HEK293 (cell line): ENCODE measurements around the gene ARHGAP8.
A peak's percentile ranks its signal among the peaks of the same experiment; 100 is the strongest.

Experiments
- CTCF ChIA-PET: fragments of 350-600 bp; formaldehyde crosslinking; extraction: SDS; loops from one replicate; lab custom pipeline; 2021; ENCODE audit warnings: antibody characterized with exemption; lab: Yijun Ruan, JAX
- POLR2A ChIA-PET: fragments of 300-600 bp; formaldehyde crosslinking; extraction: SDS; loops from one replicate; lab custom pipeline; 2020; ENCODE audit warnings: antibody characterized with exemption, inconsistent platforms; lab: Yijun Ruan, JAX
- H3K27ac ChIP-seq: fragments of 200-500 bp; sonication (Bioruptor generic); 2 replicates; pipeline ENCODE4 v1.5.1; 2014; ENCODE audit warnings: low read depth, low read length, control low read depth, inconsistent platforms; ENCODE audit errors: extremely low read depth
- H3K36me3 ChIP-seq, 2 experiments: fragments of 200-500 bp in 1 of 2; sonication (Bioruptor generic) in 1 of 2; 1 replicate in 1 of 2; 2 replicates in 1 of 2; pipeline ENCODE4 v1.5.1; 2014 to 2017; ENCODE audit warnings: inconsistent platforms in 2 of 2, low read length in 2 of 2; ENCODE audit not compliant: control insufficient read depth in 2 of 2, insufficient read depth in 1 of 2
- H3K4me1 ChIP-seq: fragments of 200-500 bp; sonication (Bioruptor generic); 2 replicates; pipeline ENCODE4 v1.5.1; 2014; ENCODE audit warnings: mild to moderate bottlenecking, low read length, inconsistent platforms; ENCODE audit not compliant: control insufficient read depth, insufficient read depth
- H3K4me3 ChIP-seq: 2 replicates; pipeline ENCODE4 v1.5.1; 2011; ENCODE audit warnings: low read depth, mild to moderate bottlenecking, control low read depth, low read length, moderate library complexity
- H3K9me3 ChIP-seq: fragments of 200-500 bp; sonication (Bioruptor generic); 2 replicates; pipeline ENCODE4 v1.5.1; 2014; ENCODE audit warnings: low read depth, low read length, inconsistent platforms; ENCODE audit not compliant: control insufficient read depth, insufficient read depth
- GFI1B ChIP-seq: fragments of 450-650 bp; formaldehyde crosslinking; IDR thresholded peaks from 2 replicates; pipeline ENCODE4 v1.5.1; 2016; ENCODE audit warnings: missing biosample characterization, missing genetic modification characterization
- KLF1 ChIP-seq: fragments of 450-650 bp; formaldehyde crosslinking; IDR thresholded peaks from 2 replicates; pipeline ENCODE4 v1.5.1; 2016; ENCODE audit warnings: missing biosample characterization, missing genetic modification characterization
- KLF10 ChIP-seq: fragments of 450-650 bp; IDR thresholded peaks from 2 replicates; pipeline ENCODE4 v1.5.1; 2018; ENCODE audit warnings: missing biosample characterization, mild to moderate bottlenecking, missing genetic modification characterization
- SALL2 ChIP-seq: fragments of 450-650 bp; formaldehyde crosslinking; IDR thresholded peaks from 2 replicates; pipeline ENCODE4 v1.5.0; 2017; ENCODE audit warnings: missing biosample characterization, mild to moderate bottlenecking, missing genetic modification characterization, borderline replicate concordance
- SCRT2 ChIP-seq: fragments of 450-650 bp; formaldehyde crosslinking; IDR thresholded peaks from 2 replicates; pipeline ENCODE4 v1.5.1; 2016; ENCODE audit warnings: missing biosample characterization, missing genetic modification characterization
- YY1 ChIP-seq: fragments of 450-650 bp; formaldehyde crosslinking; IDR thresholded peaks from 2 replicates; pipeline ENCODE4 v1.5.1; 2018; ENCODE audit warnings: missing biosample characterization, missing genetic modification characterization
- ZBTB8A ChIP-seq: fragments of 450-650 bp; formaldehyde crosslinking; IDR thresholded peaks from 2 replicates; pipeline ENCODE4 v1.5.1; 2016; ENCODE audit warnings: missing biosample characterization, missing genetic modification characterization
- ZNF157 ChIP-seq: fragments of 450-650 bp; formaldehyde crosslinking; IDR thresholded peaks from 2 replicates; pipeline ENCODE4 v1.5.1; 2016; ENCODE audit warnings: missing biosample characterization, missing genetic modification characterization
- ZNF214 ChIP-seq: fragments of 450-650 bp; formaldehyde crosslinking; IDR thresholded peaks from 2 replicates; pipeline ENCODE4 v1.5.1; 2017; ENCODE audit warnings: missing biosample characterization, mild to moderate bottlenecking, missing genetic modification characterization, borderline replicate concordance
- ZNF239 ChIP-seq: fragments of 450-650 bp; formaldehyde crosslinking; IDR thresholded peaks from 2 replicates; pipeline ENCODE4 v1.5.1; 2016; ENCODE audit warnings: missing biosample characterization, missing genetic modification characterization
- ZNF341 ChIP-seq: fragments of 450-650 bp; formaldehyde crosslinking; IDR thresholded peaks from 2 replicates; pipeline ENCODE4; 2016; ENCODE audit warnings: low read depth, missing biosample characterization, missing genetic modification characterization
- ZNF530 ChIP-seq: fragments of 450-650 bp; formaldehyde crosslinking; IDR thresholded peaks from 2 replicates; pipeline ENCODE4 v1.5.1; 2016; ENCODE audit warnings: low read depth, missing biosample characterization, missing genetic modification characterization
- ZNF558 ChIP-seq: fragments of 450-650 bp; formaldehyde crosslinking; IDR thresholded peaks from 2 replicates; pipeline ENCODE4 v1.5.1; 2016; ENCODE audit warnings: missing biosample characterization, missing genetic modification characterization
- ZNF596 ChIP-seq: fragments of 450-650 bp; IDR thresholded peaks from 2 replicates; pipeline ENCODE4 v1.5.0; 2018; ENCODE audit warnings: missing biosample characterization, mild to moderate bottlenecking, missing genetic modification characterization, moderate library complexity
- ZNF664 ChIP-seq: fragments of 450-650 bp; formaldehyde crosslinking; IDR thresholded peaks from 2 replicates; pipeline ENCODE4 v1.5.1; 2016; ENCODE audit warnings: missing biosample characterization, missing genetic modification characterization
- ZNF670 ChIP-seq: fragments of 450-650 bp; formaldehyde crosslinking; IDR thresholded peaks from 2 replicates; pipeline ENCODE4 v1.5.1; 2016; ENCODE audit warnings: missing biosample characterization, missing genetic modification characterization, low read depth
- ZXDB ChIP-seq: fragments of 450-650 bp; formaldehyde crosslinking; IDR thresholded peaks from 2 replicates; pipeline ENCODE4 v1.5.1; 2016; ENCODE audit warnings: missing biosample characterization, missing genetic modification characterization
- TF ChIP-seq, protein P1 (sequence below): fragments of 450-650 bp; formaldehyde crosslinking; IDR thresholded peaks from 2 replicates; pipeline ENCODE4 v1.5.1; 2017; ENCODE audit warnings: missing biosample characterization, missing genetic modification characterization
- TF ChIP-seq, protein P2 (sequence below): fragments of 450-650 bp; formaldehyde crosslinking; IDR thresholded peaks from 2 replicates; pipeline ENCODE4 v1.5.1; 2017; ENCODE audit warnings: missing biosample characterization, missing genetic modification characterization
- TF ChIP-seq, protein P3 (sequence below): fragments of 450-650 bp; formaldehyde crosslinking; IDR thresholded peaks from 2 replicates; pipeline ENCODE4 v1.5.0; 2017; ENCODE audit warnings: missing biosample characterization, missing genetic modification characterization, borderline replicate concordance
- TF ChIP-seq, protein P4 (sequence below): fragments of 450-650 bp; formaldehyde crosslinking; optimal IDR thresholded peaks from 2 replicates; pipeline ENCODE3; 2016; ENCODE audit warnings: missing biosample characterization, mild to moderate bottlenecking, missing genetic modification characterization
- TF ChIP-seq, protein P5 (sequence below): fragments of 450-650 bp; formaldehyde crosslinking; IDR thresholded peaks from 2 replicates; pipeline ENCODE4 v1.5.1; 2016; ENCODE audit warnings: missing biosample characterization, missing genetic modification characterization
- TF ChIP-seq, protein P6 (sequence below): fragments of 450-650 bp; formaldehyde crosslinking; IDR thresholded peaks from 2 replicates; pipeline ENCODE4 v1.5.1; 2016; ENCODE audit warnings: missing biosample characterization, missing genetic modification characterization
- TF ChIP-seq, protein P7 (sequence below): fragments of 450-650 bp; formaldehyde crosslinking; IDR thresholded peaks from 2 replicates; pipeline ENCODE4 v1.5.1; 2016; ENCODE audit warnings: missing biosample characterization, missing genetic modification characterization

Gene ARHGAP8

DNA sequence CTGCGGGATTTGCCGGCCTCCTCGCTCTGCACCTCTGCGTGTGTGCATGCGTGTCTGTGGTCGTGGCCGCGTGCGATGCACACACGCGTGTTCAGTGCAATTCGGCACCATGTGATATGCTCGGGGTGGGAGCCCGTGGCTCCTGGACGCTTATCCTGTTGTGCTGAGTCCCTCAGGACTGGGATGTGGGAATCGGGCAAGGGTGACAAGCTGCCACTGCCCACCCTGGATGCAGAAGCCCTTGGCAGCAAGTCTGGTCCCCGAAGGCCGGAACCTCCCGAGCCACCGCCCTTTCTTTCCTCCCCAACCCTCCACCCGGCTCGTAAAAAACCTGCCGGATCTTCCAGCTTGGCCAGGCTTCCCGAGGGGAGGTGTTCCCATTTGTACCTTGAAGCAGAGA is 129.2 kb downstream of the ARHGAP8 start:
- CTCF ChIA-PET: interaction anchor here (0.6 kb wide), 2 partner anchors 214 to 673 kb away, joined by 3 to 4 read pairs; no protein-coding TSS in a partner anchor

DNA sequence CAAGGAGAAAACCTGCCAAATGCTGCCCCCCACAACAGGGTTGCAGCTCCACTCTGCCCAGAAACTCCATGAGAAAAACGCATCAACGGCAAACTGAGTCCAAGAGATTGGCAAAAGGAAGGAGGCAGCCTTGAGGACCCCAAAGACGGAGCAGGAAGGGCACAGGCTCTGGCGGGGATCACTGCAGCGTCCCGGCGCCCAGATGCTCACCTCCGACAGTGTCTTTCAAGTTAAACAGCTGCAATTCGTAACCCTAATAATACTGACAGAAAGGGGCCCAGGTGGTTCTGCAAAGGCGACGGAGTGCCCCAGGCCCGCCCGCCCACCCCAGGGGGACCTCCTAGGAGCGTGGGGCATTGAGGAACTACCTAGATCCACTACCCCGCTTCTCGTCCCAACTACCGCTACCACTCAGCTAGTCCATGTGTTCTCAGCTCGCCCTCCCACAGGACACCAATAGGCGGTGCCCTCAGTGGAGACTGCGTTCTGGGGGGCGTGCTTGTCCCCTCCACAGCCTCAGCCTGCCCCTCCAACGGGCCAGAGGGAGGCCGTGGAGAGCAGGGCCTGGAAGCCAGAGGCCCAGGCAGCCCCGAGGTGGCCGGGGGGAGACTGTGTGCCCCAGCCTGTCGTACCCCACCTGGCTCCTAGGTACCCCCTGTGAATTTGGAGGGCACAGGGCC is 130.0 kb downstream of the ARHGAP8 start:
- ChIA-PET CTCF (interaction anchor here (0.6 kb wide), 2 partner anchors 213 to 674 kb away, joined by 3 to 4 read pairs; no protein-coding TSS in a partner anchor), POLR2A (no interaction called here)

More for the DNA sequence above, 129.2 kb downstream of the ARHGAP8 start:
- no peak overlapping the region for H3K27ac ChIP-seq
- H3K9me3 ChIP-seq: no peaks in the 10 kb centered on the region
- H3K4me1 ChIP-seq: no peaks in the 10 kb centered on the region
- TF ChIP-seq KLF1 (tag by site-specific recombination): peak; percentile 60; the same call in 1 of the 2 replicates
- TF ChIP-seq ZNF596: no peak
- H3K4me3 ChIP-seq: no peak overlapping the region
- H3K36me3 ChIP-seq: no peaks in the 10 kb centered on the region
- POLR2A ChIA-PET: interaction anchor here (0.7 kb wide), 1 partner anchor 10 kb away, joined by 3 read pairs; no protein-coding TSS in a partner anchor

DNA sequence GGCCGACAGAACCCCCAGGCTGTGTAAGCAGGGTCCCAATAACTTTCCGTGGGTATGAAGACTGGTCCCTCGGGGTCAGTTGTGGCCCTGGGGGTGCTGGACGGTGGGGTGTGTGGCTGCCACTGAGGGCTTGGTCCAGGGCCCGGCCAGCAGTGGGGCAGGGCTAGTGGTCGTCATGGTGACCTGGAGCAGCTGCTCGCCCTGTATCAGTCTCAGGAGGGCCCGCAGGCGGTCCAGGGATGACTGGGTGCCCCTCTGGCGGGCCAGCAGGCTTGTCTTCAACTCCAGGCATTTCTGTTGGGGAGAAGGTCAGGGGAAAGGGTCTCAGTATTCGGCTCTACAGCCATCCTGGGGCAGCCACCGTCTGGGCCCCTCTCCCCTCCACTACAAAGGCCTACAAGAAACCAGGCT is 130.6 kb downstream of the ARHGAP8 start:
- ChIA-PET CTCF (interaction anchor here (0.5 kb wide), 1 partner anchor 62 kb away, joined by 3 read pairs; no protein-coding TSS in a partner anchor), POLR2A (no interaction called here)
- H3K9me3 ChIP-seq: no peaks in the 10 kb centered on the region
- H3K4me3 ChIP-seq: no peak overlapping the region
- no peak overlapping the region for H3K27ac ChIP-seq
- no peaks in the 10 kb centered on the region for H3K36me3 ChIP-seq
- H3K4me1 ChIP-seq: no peaks in the 10 kb centered on the region
- TF ChIP-seq, protein P1, sequence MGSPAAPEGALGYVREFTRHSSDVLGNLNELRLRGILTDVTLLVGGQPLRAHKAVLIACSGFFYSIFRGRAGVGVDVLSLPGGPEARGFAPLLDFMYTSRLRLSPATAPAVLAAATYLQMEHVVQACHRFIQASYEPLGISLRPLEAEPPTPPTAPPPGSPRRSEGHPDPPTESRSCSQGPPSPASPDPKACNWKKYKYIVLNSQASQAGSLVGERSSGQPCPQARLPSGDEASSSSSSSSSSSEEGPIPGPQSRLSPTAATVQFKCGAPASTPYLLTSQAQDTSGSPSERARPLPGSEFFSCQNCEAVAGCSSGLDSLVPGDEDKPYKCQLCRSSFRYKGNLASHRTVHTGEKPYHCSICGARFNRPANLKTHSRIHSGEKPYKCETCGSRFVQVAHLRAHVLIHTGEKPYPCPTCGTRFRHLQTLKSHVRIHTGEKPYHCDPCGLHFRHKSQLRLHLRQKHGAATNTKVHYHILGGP (tag by site-specific recombination): no peak
- TF ChIP-seq, protein P2, sequence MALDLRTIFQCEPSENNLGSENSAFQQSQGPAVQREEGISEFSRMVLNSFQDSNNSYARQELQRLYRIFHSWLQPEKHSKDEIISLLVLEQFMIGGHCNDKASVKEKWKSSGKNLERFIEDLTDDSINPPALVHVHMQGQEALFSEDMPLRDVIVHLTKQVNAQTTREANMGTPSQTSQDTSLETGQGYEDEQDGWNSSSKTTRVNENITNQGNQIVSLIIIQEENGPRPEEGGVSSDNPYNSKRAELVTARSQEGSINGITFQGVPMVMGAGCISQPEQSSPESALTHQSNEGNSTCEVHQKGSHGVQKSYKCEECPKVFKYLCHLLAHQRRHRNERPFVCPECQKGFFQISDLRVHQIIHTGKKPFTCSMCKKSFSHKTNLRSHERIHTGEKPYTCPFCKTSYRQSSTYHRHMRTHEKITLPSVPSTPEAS: no peak
- TF ChIP-seq, protein P3, sequence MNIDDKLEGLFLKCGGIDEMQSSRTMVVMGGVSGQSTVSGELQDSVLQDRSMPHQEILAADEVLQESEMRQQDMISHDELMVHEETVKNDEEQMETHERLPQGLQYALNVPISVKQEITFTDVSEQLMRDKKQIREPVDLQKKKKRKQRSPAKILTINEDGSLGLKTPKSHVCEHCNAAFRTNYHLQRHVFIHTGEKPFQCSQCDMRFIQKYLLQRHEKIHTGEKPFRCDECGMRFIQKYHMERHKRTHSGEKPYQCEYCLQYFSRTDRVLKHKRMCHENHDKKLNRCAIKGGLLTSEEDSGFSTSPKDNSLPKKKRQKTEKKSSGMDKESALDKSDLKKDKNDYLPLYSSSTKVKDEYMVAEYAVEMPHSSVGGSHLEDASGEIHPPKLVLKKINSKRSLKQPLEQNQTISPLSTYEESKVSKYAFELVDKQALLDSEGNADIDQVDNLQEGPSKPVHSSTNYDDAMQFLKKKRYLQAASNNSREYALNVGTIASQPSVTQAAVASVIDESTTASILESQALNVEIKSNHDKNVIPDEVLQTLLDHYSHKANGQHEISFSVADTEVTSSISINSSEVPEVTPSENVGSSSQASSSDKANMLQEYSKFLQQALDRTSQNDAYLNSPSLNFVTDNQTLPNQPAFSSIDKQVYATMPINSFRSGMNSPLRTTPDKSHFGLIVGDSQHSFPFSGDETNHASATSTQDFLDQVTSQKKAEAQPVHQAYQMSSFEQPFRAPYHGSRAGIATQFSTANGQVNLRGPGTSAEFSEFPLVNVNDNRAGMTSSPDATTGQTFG (tag by site-specific recombination): no peak
- no peak for TF ChIP-seq ZNF670
- TF ChIP-seq YY1 (tag by site-specific recombination): no peak
- no peak for TF ChIP-seq ZNF157 (tag by site-specific recombination)
- TF ChIP-seq, protein P4, sequence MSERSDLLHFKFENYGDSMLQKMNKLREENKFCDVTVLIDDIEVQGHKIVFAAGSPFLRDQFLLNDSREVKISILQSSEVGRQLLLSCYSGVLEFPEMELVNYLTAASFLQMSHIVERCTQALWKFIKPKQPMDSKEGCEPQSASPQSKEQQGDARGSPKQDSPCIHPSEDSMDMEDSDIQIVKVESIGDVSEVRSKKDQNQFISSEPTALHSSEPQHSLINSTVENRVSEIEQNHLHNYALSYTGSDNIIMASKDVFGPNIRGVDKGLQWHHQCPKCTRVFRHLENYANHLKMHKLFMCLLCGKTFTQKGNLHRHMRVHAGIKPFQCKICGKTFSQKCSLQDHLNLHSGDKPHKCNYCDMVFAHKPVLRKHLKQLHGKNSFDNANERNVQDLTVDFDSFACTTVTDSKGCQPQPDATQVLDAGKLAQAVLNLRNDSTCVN (tag by site-specific recombination): no peak
- TF ChIP-seq SCRT2 (tag by site-specific recombination): no peak
- no peak for TF ChIP-seq KLF10
- TF ChIP-seq ZNF341: no peak
- no peak for TF ChIP-seq ZXDB (tag by site-specific recombination)
- TF ChIP-seq ZNF530 (tag by site-specific recombination): no peak

More for the DNA sequence above, 130.0 kb downstream of the ARHGAP8 start:
- TF ChIP-seq ZNF214 (tag by site-specific recombination) (no peak), ZNF664 (no peak), SALL2 (tag by site-specific recombination) (no peak), GFI1B (tag by site-specific recombination) (no peak), ZBTB8A (tag by site-specific recombination) (no peak), ZNF239 (tag by site-specific recombination) (no peak), ZNF558 (tag by site-specific recombination) (no peak)
- TF ChIP-seq, protein P5, sequence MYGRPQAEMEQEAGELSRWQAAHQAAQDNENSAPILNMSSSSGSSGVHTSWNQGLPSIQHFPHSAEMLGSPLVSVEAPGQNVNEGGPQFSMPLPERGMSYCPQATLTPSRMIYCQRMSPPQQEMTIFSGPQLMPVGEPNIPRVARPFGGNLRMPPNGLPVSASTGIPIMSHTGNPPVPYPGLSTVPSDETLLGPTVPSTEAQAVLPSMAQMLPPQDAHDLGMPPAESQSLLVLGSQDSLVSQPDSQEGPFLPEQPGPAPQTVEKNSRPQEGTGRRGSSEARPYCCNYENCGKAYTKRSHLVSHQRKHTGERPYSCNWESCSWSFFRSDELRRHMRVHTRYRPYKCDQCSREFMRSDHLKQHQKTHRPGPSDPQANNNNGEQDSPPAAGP (tag by site-specific recombination): no peak
- TF ChIP-seq, protein P6, sequence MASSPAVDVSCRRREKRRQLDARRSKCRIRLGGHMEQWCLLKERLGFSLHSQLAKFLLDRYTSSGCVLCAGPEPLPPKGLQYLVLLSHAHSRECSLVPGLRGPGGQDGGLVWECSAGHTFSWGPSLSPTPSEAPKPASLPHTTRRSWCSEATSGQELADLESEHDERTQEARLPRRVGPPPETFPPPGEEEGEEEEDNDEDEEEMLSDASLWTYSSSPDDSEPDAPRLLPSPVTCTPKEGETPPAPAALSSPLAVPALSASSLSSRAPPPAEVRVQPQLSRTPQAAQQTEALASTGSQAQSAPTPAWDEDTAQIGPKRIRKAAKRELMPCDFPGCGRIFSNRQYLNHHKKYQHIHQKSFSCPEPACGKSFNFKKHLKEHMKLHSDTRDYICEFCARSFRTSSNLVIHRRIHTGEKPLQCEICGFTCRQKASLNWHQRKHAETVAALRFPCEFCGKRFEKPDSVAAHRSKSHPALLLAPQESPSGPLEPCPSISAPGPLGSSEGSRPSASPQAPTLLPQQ (tag by site-specific recombination): no peak
- TF ChIP-seq, protein P7, sequence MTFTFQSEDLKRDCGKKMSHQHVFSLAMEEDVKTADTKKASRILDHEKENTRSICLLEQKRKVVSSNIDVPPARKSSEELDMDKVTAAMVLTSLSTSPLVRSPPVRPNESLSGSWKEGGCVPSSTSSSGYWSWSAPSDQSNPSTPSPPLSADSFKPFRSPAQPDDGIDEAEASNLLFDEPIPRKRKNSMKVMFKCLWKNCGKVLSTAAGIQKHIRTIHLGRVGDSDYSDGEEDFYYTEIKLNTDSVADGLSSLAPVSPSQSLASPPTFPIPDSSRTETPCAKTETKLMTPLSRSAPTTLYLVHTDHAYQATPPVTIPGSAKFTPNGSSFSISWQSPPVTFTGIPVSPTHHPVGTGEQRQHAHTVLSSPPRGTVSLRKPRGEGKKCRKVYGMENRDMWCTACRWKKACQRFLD (tag by site-specific recombination): no peak
- no peak overlapping the region for H3K27ac ChIP-seq
- no peaks in the 10 kb centered on the region for H3K4me1 ChIP-seq
- no peaks in the 10 kb centered on the region for H3K9me3 ChIP-seq
- no peak overlapping the region for H3K4me3 ChIP-seq
- H3K36me3 ChIP-seq: no peaks in the 10 kb centered on the region
